Gastroesophageal sphincter (tissue), 4 donors: ENCODE data around the gene TMEM185B. TPM values are rescaled to one million over a fixed set of nuclear protein-coding genes. Genes with fewer than 3 reads are reported as not detected.

Source experiments
- ATAC-seq: fragments of 150-250 bp; one replicate; pipeline ENCODE4 v1.9.1; 2016; ENCODE audit warnings: mild to moderate bottlenecking, moderate library complexity
- H3K27ac ChIP-seq, 4 donors: fragments of 200-600 bp; sonication (generic) in 3 of 4; 1 replicate in 3 of 4; 2 replicates in 1 of 4; pipeline ENCODE4 v1.5.1; 2016 to 2019
- H3K27me3 ChIP-seq: fragments of 200-600 bp; sonication (generic); one replicate; pipeline ENCODE4 v1.5.1; 2019
- H3K36me3 ChIP-seq, 2 donors: fragments of 200-600 bp; sonication (generic); one replicate each; pipeline ENCODE4 v1.5.1; 2019; ENCODE audit warnings: control low read depth in 1 of 2
- H3K4me1 ChIP-seq, 3 donors: fragments of 200-600 bp; sonication (generic); 1 replicate in 2 of 3; 2 replicates in 1 of 3; pipeline ENCODE4 v1.5.1; 2016 to 2019; ENCODE audit warnings: control low read depth in 2 of 3
- H3K4me3 ChIP-seq, 2 donors: fragments of 200-600 bp; sonication (generic); one replicate each; pipeline ENCODE4 v1.5.1; 2019; ENCODE audit warnings: mild to moderate bottlenecking in 1 of 2, moderate library complexity in 1 of 2
- H3K9me3 ChIP-seq, 3 donors: fragments of 200-600 bp; sonication (generic); one replicate each; pipeline ENCODE4 v1.5.1; 2017 to 2019; ENCODE audit warnings: control low read depth in 2 of 3
- EP300 ChIP-seq: sonication (generic); formaldehyde crosslinking; IDR thresholded peaks from one replicate; pipeline ENCODE4 v1.6.1; 2017; ENCODE audit warnings: antibody characterized with exemption, mild to moderate bottlenecking
- POLR2A ChIP-seq, 2 donors: fragments of 450-650 bp; IDR thresholded peaks; one replicate each; pipeline ENCODE4 v1.6.1; 2017; ENCODE audit warnings: antibody characterized with exemption in 2 of 2, mild to moderate bottlenecking in 2 of 2, moderate library complexity in 1 of 2
- POLR2AphosphoS5 ChIP-seq: sonication (generic); formaldehyde crosslinking; IDR thresholded peaks from one replicate; pipeline ENCODE4 v1.6.1; 2017; ENCODE audit warnings: antibody characterized with exemption
- WGBS, 2 donors: methylation state at CpG; one replicate each; pipeline ENCODE4 v1.1.5; 2018; ENCODE audit warnings: low coverage in 1 of 2; 5-methylcytosine and 5-hydroxymethylcytosine counted together
- total RNA-seq, 4 donors: library from RNA; depleted of rRNA; stranded (reverse); fragments of >200 nt; gene quantifications; one replicate each; pipeline ENCODE4 v1.1.0, GENCODE V29; 2016
- TF ChIP-seq, protein P1 (sequence below), 4 experiments: fragments of 200-600 bp in 2 of 4; fragments of 450-650 bp in 2 of 4; sonication (generic) in 1 of 4; IDR thresholded peaks; one replicate each; pipeline ENCODE4 v1.5.1; 2017 to 2019; ENCODE audit warnings: antibody characterized with exemption in 4 of 4, mild to moderate bottlenecking in 2 of 4, moderate library complexity in 2 of 4

The TMEM185B gene
- total RNA-seq, 4 donors from 2014 or later = 22.8 to 28.9 (median 25.3) TPM

GRCh38 chr2:120255986-120256650 is 32.9 kb upstream of the TMEM185B start:
- Histone ChIP-seq H3K4me3 (no peak overlapping the region), H3K27ac (no peak overlapping the region), H3K27me3 (no peaks in the 10 kb centered on the region), H3K36me3 (no peaks in the 10 kb centered on the region), H3K9me3 (no peaks in the 10 kb centered on the region), H3K4me1 (peaks cover 0 to 66% (median 7%) of the 10 kb centered on the region in 3 donors)
- TF ChIP-seq, protein P1, sequence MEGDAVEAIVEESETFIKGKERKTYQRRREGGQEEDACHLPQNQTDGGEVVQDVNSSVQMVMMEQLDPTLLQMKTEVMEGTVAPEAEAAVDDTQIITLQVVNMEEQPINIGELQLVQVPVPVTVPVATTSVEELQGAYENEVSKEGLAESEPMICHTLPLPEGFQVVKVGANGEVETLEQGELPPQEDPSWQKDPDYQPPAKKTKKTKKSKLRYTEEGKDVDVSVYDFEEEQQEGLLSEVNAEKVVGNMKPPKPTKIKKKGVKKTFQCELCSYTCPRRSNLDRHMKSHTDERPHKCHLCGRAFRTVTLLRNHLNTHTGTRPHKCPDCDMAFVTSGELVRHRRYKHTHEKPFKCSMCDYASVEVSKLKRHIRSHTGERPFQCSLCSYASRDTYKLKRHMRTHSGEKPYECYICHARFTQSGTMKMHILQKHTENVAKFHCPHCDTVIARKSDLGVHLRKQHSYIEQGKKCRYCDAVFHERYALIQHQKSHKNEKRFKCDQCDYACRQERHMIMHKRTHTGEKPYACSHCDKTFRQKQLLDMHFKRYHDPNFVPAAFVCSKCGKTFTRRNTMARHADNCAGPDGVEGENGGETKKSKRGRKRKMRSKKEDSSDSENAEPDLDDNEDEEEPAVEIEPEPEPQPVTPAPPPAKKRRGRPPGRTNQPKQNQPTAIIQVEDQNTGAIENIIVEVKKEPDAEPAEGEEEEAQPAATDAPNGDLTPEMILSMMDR (IDR thresholded peaks at IDR 0.05) = no peak
- TF ChIP-seq POLR2A (IDR thresholded peaks at IDR 0.05) (no peak), EP300 (no peak), POLR2AphosphoS5 (no peak)
- ATAC-seq = no peak
- WGBS, 2 donors = 65 to 66% methylated on average over 5 to 8 of the region's 9 CpGs

DNA sequence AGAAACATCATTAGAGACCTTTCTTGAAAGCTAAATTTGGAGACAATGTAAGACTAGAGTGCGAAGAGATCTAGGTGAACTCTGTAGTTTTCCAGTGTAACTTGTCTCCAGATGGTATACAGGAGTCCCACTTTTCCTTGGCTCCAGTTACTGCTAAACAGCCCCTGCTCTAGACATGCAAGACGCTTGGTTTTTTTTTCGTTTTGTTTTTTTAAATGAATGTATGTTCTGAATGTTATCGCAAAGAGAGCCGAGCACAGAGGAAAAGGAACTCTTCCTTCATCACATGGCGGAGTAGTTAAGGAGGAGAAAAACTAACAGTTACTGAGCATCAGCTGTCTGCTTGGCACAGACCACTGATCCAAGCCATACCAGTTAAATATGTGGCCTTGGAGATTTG is 31.9 kb upstream of the TMEM185B start:
- H3K4me3 ChIP-seq = no peak overlapping the region
- no peak for TF ChIP-seq POLR2A (IDR thresholded peaks at IDR 0.05)
- TF ChIP-seq EP300 = no peak
- TF ChIP-seq, protein P1 (IDR thresholded peaks at IDR 0.05) = no peak
- no peak for TF ChIP-seq POLR2AphosphoS5
- peaks cover 0 to 58% (median 7%) of the 10 kb centered on the region in 3 donors for H3K4me1 ChIP-seq
- H3K36me3 ChIP-seq = no peaks in the 10 kb centered on the region
- no peaks in the 10 kb centered on the region for H3K27me3 ChIP-seq
- H3K27ac ChIP-seq = no peak overlapping the region
- WGBS, 2 donors = 80 to 90% methylated on average over 4 to 6 of the region's 6 CpGs
- no peak for ATAC-seq
- H3K9me3 ChIP-seq = no peaks in the 10 kb centered on the region

DNA sequence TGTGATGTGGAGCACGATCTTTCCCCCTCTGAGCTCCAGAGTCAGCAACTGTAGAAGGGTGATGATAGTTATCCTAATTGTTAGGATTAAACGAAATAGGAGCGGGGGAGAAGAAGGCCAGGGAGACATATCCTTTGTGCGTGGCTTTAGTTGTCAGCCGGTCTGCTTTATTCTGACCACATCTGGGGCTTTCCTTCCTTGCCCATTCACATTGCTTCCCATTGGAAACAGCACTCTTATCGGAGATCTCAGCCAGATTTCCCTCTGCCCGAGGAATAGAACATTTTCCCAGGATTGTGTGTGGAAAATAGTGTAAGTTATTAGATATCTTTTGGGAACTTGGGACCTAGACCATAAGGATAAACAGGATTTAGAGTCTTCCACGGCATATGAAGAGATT is 31.0 kb upstream of the TMEM185B start:
- Histone ChIP-seq H3K4me1 (peaks cover 0 to 58% (median 7%) of the 10 kb centered on the region in 3 donors), H3K27ac (peak overlapping the region in 2 of 4 donors; percentile 88 to 89)
- 54 to 61% methylated on average over 6 to 8 of the region's 8 CpGs for WGBS, 2 donors

DNA sequence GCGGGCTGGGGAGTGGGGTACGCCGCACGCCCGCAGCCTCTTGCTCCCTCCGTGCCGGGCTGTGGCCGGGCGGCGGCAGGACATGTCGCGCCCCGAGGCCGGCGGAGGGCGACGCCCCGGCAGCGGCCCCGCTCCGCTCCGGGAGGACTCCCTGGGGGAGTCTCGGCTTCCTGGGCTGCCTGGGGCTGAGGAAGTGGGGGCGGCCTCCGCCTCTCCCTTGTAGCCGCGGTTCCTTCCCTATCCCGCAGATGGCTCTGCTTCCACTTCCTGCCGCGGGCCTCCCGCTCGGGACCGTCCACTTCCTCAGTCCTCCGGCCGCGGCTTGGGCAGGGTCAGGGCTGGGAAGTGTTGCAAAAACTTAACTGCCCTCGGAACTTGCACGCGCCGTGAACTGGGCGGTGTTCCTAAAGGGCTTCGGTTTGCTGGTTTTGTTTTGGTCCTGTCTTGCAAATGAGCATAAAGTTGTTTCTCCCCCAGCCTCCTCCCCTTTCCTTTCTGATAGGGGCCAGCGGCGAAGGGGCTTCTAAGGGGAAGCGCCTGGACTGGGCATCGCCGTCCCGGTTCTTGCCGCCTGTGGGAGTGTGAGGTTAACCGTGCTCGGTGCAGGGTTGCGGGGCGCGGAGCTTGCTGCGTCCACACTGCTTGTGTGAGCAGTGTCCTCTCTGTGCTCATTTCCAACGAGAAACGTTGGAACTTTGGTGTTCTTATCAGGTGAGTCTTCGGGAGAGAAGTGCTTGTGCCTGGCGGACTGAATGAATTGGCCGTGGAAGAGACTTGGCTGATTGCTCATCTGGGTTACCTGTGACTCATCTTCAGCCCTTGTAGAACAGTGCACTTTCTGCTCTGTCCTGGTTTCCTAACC is 30.1 kb upstream of the TMEM185B start:
- WGBS, 2 donors = 0% methylated on average over 1 to 11 of the region's 60 CpGs
- TF ChIP-seq POLR2AphosphoS5 (peak; percentile 45), POLR2A (IDR thresholded peaks at IDR 0.05) (peak; percentile 22 to 57), EP300 (no peak)
- TF ChIP-seq, protein P1 (IDR thresholded peaks at IDR 0.05) = peak in 3 of 4 experiments; percentile 58 to 63 (median 61)
- Histone ChIP-seq H3K36me3 (no peaks in the 10 kb centered on the region), H3K9me3 (no peaks in the 10 kb centered on the region), H3K27ac (peak overlapping the region; percentile 39 to 98 (median 88)), H3K4me1 (peaks cover 0 to 56% (median 7%) of the 10 kb centered on the region in 3 donors), H3K4me3 (peak overlapping the region; percentile 57 to 100), H3K27me3 (no peaks in the 10 kb centered on the region)
- ATAC-seq = peak; percentile 83

More for the DNA sequence above, 31.0 kb upstream of the TMEM185B start:
- peak overlapping the region; percentile 57 to 100 for H3K4me3 ChIP-seq
- ATAC-seq = no peak
- no peak for TF ChIP-seq POLR2AphosphoS5
- no peak for TF ChIP-seq POLR2A (IDR thresholded peaks at IDR 0.05)
- TF ChIP-seq, protein P1 (IDR thresholded peaks at IDR 0.05) = no peak
- no peak for TF ChIP-seq EP300
- no peaks in the 10 kb centered on the region for H3K27me3 ChIP-seq
- no peaks in the 10 kb centered on the region for H3K36me3 ChIP-seq
- no peaks in the 10 kb centered on the region for H3K9me3 ChIP-seq
